ENCODE measurements around the gene ATG9A.

DNA sequence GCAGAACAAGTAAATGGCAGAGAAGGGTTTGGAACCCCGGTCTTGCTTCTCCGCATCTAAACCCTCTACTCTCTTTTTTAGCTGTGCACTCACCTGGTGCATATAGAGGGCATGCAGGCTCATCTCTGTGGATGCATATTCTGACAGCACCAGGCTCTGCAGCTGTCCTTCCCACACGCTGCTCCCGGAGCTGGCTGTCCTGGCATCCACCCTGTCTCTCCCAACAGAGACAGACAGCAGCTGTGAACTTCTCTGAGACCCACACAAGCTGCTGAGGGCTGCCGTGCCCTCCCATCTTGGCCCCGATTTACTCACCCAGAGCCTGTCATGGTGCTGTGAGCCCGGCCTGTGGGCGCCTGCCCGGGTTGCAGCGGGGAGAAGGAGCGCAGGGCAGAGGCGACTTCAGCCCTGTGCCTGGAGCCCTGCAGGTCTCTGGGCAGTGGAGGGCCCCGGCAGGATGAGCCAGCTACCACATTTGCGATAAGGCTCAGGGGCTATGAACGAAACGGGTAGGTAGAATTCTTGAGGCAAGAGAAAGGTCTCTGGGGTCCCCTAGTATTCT, 7.4 kb downstream of the ATG9A start:
- TF ChIP-seq MAFK (IDR thresholded peaks at IDR 0.05; ENCODE audit: low read depth, low read length) (no peak), POLR2A (IDR thresholded peaks at IDR 0.05; ENCODE audit: control extremely low read depth in 1 of 2, low read depth in 2 of 2, low read length in 2 of 2) (no peak), TEAD4 (IDR thresholded peaks at IDR 0.05; ENCODE audit: low read depth, low read length) (no peak), JUND (IDR thresholded peaks at IDR 0.05; ENCODE audit: low read length) (no peak), RAD21 (IDR thresholded peaks at IDR 0.05 in 1 of 2, conservative IDR thresholded peaks at IDR 0.05 in 1 of 2; ENCODE audit: low read depth in 2 of 2, low read length in 2 of 2) (no peak), NRF1 (IDR thresholded peaks at IDR 0.05; ENCODE audit: low read depth, low read length) (no peak), GABPA (IDR thresholded peaks at IDR 0.05; ENCODE audit: borderline replicate concordance, insufficient read depth, low read length) (no peak), CTCF (IDR thresholded peaks at IDR 0.05; ENCODE audit: control extremely low read depth in 1 of 3, insufficient read depth in 1 of 3, low read depth in 1 of 3, low read length in 3 of 3) (no peak), ZNF274 (IDR thresholded peaks at IDR 0.05; ENCODE audit: borderline replicate concordance, extremely low read depth, low read length) (no peak), CEBPB (IDR thresholded peaks at IDR 0.05; ENCODE audit: low read depth, low read length) (no peak), SIN3A (conservative IDR thresholded peaks at IDR 0.05 in 1 of 2, IDR thresholded peaks at IDR 0.05 in 1 of 2; ENCODE audit: low read depth in 1 of 2, low read length in 2 of 2) (no peak), EZH2 (IDR thresholded peaks at IDR 0.05; ENCODE audit: low read depth, low read length, severe bottlenecking) (no peak)
- TF ChIP-seq, protein P1, sequence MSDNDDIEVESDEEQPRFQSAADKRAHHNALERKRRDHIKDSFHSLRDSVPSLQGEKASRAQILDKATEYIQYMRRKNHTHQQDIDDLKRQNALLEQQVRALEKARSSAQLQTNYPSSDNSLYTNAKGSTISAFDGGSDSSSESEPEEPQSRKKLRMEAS (IDR thresholded peaks at IDR 0.05), result no peak
- TF ChIP-seq, protein P2, sequence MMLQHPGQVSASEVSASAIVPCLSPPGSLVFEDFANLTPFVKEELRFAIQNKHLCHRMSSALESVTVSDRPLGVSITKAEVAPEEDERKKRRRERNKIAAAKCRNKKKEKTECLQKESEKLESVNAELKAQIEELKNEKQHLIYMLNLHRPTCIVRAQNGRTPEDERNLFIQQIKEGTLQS (IDR thresholded peaks at IDR 0.05; ENCODE audit: insufficient read depth, low read depth, low read length), result no peak
